Adrenal gland (tissue), 12 donors: ENCODE results near the gene ABLIM1. TPM values are rescaled to one million over a fixed set of nuclear protein-coding genes. Genes with fewer than 3 reads are reported as not detected.

Experiments used
- DNase-seq, 7 donors: peaks; one replicate each; pipeline ENCODE4 v3.0.0-alpha.2; 2019 to 2020
- H3K27ac ChIP-seq, 5 donors: fragments of 200-600 bp; sonication (generic) in 4 of 5; 1 replicate in 3 of 5; 2 replicates in 2 of 5; pipeline versions ENCODE4 v1.5.1 to v1.8.0; 2016 to 2020; ENCODE audit warnings: mild to moderate bottlenecking in 1 of 5
- H3K27me3 ChIP-seq: fragments of 200-600 bp; 2 replicates; pipeline ENCODE4 v1.8.0; 2021
- H3K36me3 ChIP-seq, 2 donors: fragments of 200-600 bp; replicated peaks in 1 of 2; 1 replicate in 1 of 2; 2 replicates in 1 of 2; pipeline versions ENCODE4 v1.5.1 to v1.8.0; 2018 to 2022
- H3K4me1 ChIP-seq, 2 donors: fragments of 200-600 bp; replicated peaks in 1 of 2; 1 replicate in 1 of 2; 2 replicates in 1 of 2; pipeline versions ENCODE4 v1.5.1 to v1.8.0; 2018 to 2021
- H3K4me3 ChIP-seq, 4 donors: fragments of 200-600 bp; sonication (generic) in 3 of 4; one replicate each; pipeline ENCODE4 v1.5.1; 2016 to 2018
- H3K9me3 ChIP-seq, 3 donors: fragments of 200-600 bp; sonication (generic) in 1 of 3; replicated peaks in 1 of 3; 1 replicate in 2 of 3; 2 replicates in 1 of 3; pipeline versions ENCODE4 v1.5.1 to v1.8.0; 2016 to 2021
- POLR2A ChIP-seq, 2 donors: fragments of 450-650 bp; IDR thresholded peaks; one replicate each; pipeline ENCODE4 v1.6.1; 2017; ENCODE audit warnings: antibody characterized with exemption in 2 of 2, mild to moderate bottlenecking in 2 of 2, moderate library complexity in 1 of 2
- WGBS, 4 donors: extraction: QIAGEN DNeasy Blood & Tissue Kit in 2 of 4; methylation state at CpG; one replicate each; pipeline versions ENCODE4 v1.1.5 to v1.1.7; 2013 to 2017; 5-methylcytosine and 5-hydroxymethylcytosine counted together
- intact Hi-C, 2 donors: fragments of 100-400 bp; cut with DNase I; formaldehyde crosslinking; loops; one replicate each; pipeline versions ENCODE4 v1.14.1 to v1.15.0; 2022 to 2023
- polyA plus RNA-seq, 3 donors: library from polyadenylated mRNA; stranded (reverse); fragments of 200-250 nt in 2 of 3; fragments of 350-450 nt in 1 of 3; fragmentation: Illumina TruSeq in 1 of 3; extraction: RNeasy Lipid Tissue Mini Kit (QIAGEN cat#74804) in 1 of 3; gene quantifications; one replicate each; pipeline ENCODE4 v1.2.3, GENCODE V29; 2013 to 2014
- total RNA-seq, 9 donors: library from RNA; depleted of rRNA in 4 of 9; stranded (reverse); fragments of >200 nt in 4 of 9; fragments of 120-200 nt in 1 of 9; fragmentation: NEBNext Ultra II Directional in 1 of 9; extraction: Animal tissue kit (Norgen Biotek cat#: 25700) in 1 of 9; gene quantifications; one replicate each; pipeline versions ENCODE4 v1.1.0 to v1.2.4, GENCODE V29; 2013 to 2023
- TF ChIP-seq, protein P1 (sequence below), 6 experiments: fragments of 450-650 bp in 4 of 6; fragments of 200-600 bp in 2 of 6; sonication (generic) in 1 of 6; IDR thresholded peaks; 1 replicate in 5 of 6; 2 replicates in 1 of 6; pipeline versions ENCODE4 v1.5.1 to v1.8.0; 2016 to 2021; ENCODE audit warnings: antibody characterized with exemption in 6 of 6, mild to moderate bottlenecking in 2 of 6, moderate library complexity in 1 of 6
- donor health status: healthy with polysubstance abuse.
- donor health status: Bipolar disorder and iron deficiency.
- donor health status: DM: yes; HTN: yes; CAD: no.
- donor health status: DM: no; HTN: no; CAD: no.
- donor health status: DM: no; HTN: no; CAD: no.
- donor health status: DM: yes; HTN: yes; CAD: no.

ABLIM1 gene
- total and polyA plus RNA-seq, 12 donors: 7.9 to 430 (median 185) TPM

DNA sequence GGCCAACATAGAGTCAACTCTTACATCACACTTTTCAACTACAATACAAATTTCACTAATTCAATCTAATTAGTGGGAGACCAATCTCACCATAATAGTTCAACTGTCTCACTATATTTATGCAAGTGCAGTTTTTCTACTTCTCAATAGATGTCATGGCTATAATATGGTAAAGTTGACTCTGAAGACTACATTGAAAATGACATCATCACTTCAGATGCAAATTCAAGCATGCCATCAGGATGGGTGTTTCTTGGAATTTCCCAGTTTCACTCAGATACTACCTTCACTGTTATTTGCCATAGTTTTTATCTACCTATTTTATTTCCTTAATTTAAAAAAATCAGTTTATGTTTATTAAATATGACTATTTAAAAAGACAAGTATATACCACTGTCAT lies 67.1 kb downstream of the ABLIM1 start:
- intact Hi-C loops: no loop called here
- Histone ChIP-seq H3K27me3 (no peaks in the 10 kb centered on the region), H3K9me3 (no peaks in the 10 kb centered on the region), H3K27ac (no peak overlapping the region), H3K4me1 (peaks cover 8 to 34% of the 10 kb centered on the region in 2 donors), H3K4me3 (no peak overlapping the region), H3K36me3 (peaks cover 0 to 5% of the 10 kb centered on the region in 2 donors)
- TF ChIP-seq POLR2A (IDR thresholded peaks at IDR 0.05): no peak
- TF ChIP-seq, protein P1, sequence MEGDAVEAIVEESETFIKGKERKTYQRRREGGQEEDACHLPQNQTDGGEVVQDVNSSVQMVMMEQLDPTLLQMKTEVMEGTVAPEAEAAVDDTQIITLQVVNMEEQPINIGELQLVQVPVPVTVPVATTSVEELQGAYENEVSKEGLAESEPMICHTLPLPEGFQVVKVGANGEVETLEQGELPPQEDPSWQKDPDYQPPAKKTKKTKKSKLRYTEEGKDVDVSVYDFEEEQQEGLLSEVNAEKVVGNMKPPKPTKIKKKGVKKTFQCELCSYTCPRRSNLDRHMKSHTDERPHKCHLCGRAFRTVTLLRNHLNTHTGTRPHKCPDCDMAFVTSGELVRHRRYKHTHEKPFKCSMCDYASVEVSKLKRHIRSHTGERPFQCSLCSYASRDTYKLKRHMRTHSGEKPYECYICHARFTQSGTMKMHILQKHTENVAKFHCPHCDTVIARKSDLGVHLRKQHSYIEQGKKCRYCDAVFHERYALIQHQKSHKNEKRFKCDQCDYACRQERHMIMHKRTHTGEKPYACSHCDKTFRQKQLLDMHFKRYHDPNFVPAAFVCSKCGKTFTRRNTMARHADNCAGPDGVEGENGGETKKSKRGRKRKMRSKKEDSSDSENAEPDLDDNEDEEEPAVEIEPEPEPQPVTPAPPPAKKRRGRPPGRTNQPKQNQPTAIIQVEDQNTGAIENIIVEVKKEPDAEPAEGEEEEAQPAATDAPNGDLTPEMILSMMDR (IDR thresholded peaks at IDR 0.05): no peak
- DNase-seq: no peak

DNA sequence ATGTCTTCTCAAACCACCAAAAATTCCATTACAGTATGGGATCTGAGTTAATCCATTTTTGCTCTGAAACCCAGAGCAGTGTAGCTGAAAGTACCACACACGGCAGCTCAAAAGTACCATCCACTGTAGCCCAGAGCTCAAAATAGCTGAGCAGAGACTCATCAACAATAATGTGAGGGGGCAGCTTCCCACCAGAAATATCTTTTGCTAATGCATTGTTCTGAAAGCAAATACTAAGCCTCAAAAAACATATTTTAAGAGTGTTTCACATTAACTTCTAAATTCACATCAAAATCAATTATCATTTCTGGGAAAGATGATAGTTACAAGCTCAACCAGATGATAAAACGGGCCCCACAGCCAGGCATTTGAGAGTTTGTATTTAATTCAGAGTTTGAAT lies 73.7 kb downstream of the ABLIM1 start:
- peak overlapping the region in 3 of 5 donors; percentile 4 to 67 (median 10) for H3K27ac ChIP-seq
- H3K36me3 ChIP-seq: no peaks in the 10 kb centered on the region
- 77 to 87% (median 81%) methylated on average over 2 of the region's 2 CpGs for WGBS, 4 donors
- intact Hi-C loops: no loop called here
- no peak for DNase-seq
- no peak overlapping the region for H3K4me3 ChIP-seq
- peaks cover 16 to 37% of the 10 kb centered on the region in 2 donors for H3K4me1 ChIP-seq
- H3K27me3 ChIP-seq: no peaks in the 10 kb centered on the region
- TF ChIP-seq, protein P1 (IDR thresholded peaks at IDR 0.05): no peak
- no peak for TF ChIP-seq POLR2A (IDR thresholded peaks at IDR 0.05)
- no peaks in the 10 kb centered on the region for H3K9me3 ChIP-seq

DNA sequence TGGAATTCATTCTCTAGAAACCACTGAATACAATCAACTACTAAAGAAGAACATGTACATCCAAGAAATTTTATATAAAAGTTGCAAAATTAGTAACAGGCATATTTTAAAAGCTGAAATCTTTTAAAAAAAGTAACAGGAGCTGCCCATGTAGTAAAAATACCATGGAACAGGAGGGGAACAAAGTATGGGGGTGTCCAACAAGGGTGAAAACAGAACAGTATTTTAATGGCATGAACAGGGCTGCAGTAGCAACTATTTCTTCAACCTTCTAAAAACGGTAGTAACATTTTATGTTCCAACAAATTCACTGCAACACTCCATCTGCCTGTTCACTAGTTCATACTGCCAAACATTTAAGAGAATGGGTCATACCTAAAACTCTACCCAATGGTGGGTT lies 77.0 kb downstream of the ABLIM1 start:
- DNase-seq: no peak
- TF ChIP-seq, protein P1 (IDR thresholded peaks at IDR 0.05): no peak
- no peak for TF ChIP-seq POLR2A (IDR thresholded peaks at IDR 0.05)
- H3K36me3 ChIP-seq: no peaks in the 10 kb centered on the region
- peaks cover 34 to 47% of the 10 kb centered on the region in 2 donors for H3K4me1 ChIP-seq
- 45 to 71% (median 59%) methylated on average over 1 of the region's 1 CpG for WGBS, 4 donors
- H3K4me3 ChIP-seq: no peak overlapping the region
- H3K9me3 ChIP-seq: no peaks in the 10 kb centered on the region
- H3K27me3 ChIP-seq: no peaks in the 10 kb centered on the region
- H3K27ac ChIP-seq: no peak overlapping the region
- intact Hi-C loops: no loop called here

- peaks cover 52 to 64% of the 10 kb centered on the region in 2 donors for H3K4me1 ChIP-seq
- no peaks in the 10 kb centered on the region for H3K36me3 ChIP-seq
- no peaks in the 10 kb centered on the region for H3K27me3 ChIP-seq
- H3K9me3 ChIP-seq: no peaks in the 10 kb centered on the region
- 28 to 41% (median 32%) methylated on average over 1 of the region's 1 CpG for WGBS, 4 donors
- H3K27ac ChIP-seq: peak overlapping the region; percentile 51 to 92 (median 82)
- TF ChIP-seq, protein P1 (IDR thresholded peaks at IDR 0.05): no peak
- peak in 1 of 2 donors; percentile 56 for TF ChIP-seq POLR2A (IDR thresholded peaks at IDR 0.05)
- intact Hi-C loops: no loop called here
- DNase-seq: peak; percentile 50 to 82 (median 66)
- H3K4me3 ChIP-seq: no peak overlapping the region
Measured at GRCh38 chr10:114577133-114577532, 80.9 kb downstream of the ABLIM1 start.
